ENCODE measurements around the gene GPR85. TPM values are rescaled to one million over a fixed set of nuclear protein-coding genes. Genes with fewer than 3 reads are reported as not detected.

Gene GPR85
- 0.89 and 0.94 TPM in 2 replicates for polyA plus RNA-seq (2013)

GRCh38 chr7:113086431-113086888 lies at the start of gene GPR85:
Gene GPR85, minus strand, starts transcription at chr7:113086827. Its CDS starts 2,106 bp downstream, at chr7:113084721.
- H2BK5ac ChIP-seq (ENCODE audit: low read depth, low read length, poor library complexity): peak within 1 kb of the TSS; percentile 75
- H3K27me3 ChIP-seq (ENCODE audit: insufficient read depth, low read length): no peaks in the 10 kb centered on the region
- peak within 1 kb of the TSS; percentile 97 for H4K8ac ChIP-seq (ENCODE audit: low read depth, low read length)
- H3K4ac ChIP-seq (ENCODE audit: low read depth, low read length): peak within 1 kb of the TSS; percentile 64
- H3K79me1 ChIP-seq (ENCODE audit: low read length): peaks cover 4% of the 10 kb centered on the region
- peak within 1 kb of the TSS; percentile 84 for H3K4me2 ChIP-seq (ENCODE audit: low read length)
- peak within 1 kb of the TSS; percentile 50 for H3K27ac ChIP-seq (ENCODE audit: low read depth, low read length)
- H2BK120ac ChIP-seq (ENCODE audit: insufficient read depth, low read length, poor library complexity): peak within 1 kb of the TSS; percentile 96
- H2AK5ac ChIP-seq (ENCODE audit: low read length): no peak within 1 kb of the TSS
- peak within 1 kb of the TSS; percentile 71 for H3K4me3 ChIP-seq (ENCODE audit: low read depth, low read length)
- peak within 1 kb of the TSS; percentile 82 for H3K18ac ChIP-seq (ENCODE audit: low read length)
- peak within 1 kb of the TSS; percentile 90 for H4K91ac ChIP-seq (ENCODE audit: low read depth, low read length)
- no peaks in the 10 kb centered on the region for H3K4me1 ChIP-seq (ENCODE audit: control insufficient read depth in 1 of 2, insufficient read depth in 2 of 2, low read length in 2 of 2)
- DNase-seq: peak; percentile 57 to 75
- peak within 1 kb of the TSS; percentile 96 for H2AFZ ChIP-seq (ENCODE audit: insufficient read depth, low read length, poor library complexity)
- H3K9ac ChIP-seq (ENCODE audit: low read length): peak within 1 kb of the TSS; percentile 85
- peaks cover 3% of the 10 kb centered on the region for H3K79me2 ChIP-seq (ENCODE audit: control insufficient read depth, insufficient read depth, low read length, poor library complexity)
- no peaks in the 10 kb centered on the region for H3K9me3 ChIP-seq (ENCODE audit: insufficient read depth, low read depth, low read length)
- H2BK12ac ChIP-seq (ENCODE audit: low read length): peak within 1 kb of the TSS; percentile 90
- peak within 1 kb of the TSS; percentile 94 for H3K14ac ChIP-seq (ENCODE audit: low read length)
- no peaks in the 10 kb centered on the region for H3K36me3 ChIP-seq (ENCODE audit: control insufficient read depth in 1 of 2, insufficient read depth in 2 of 2, low read length in 2 of 2)
- no peak within 1 kb of the TSS for H3K23ac ChIP-seq (ENCODE audit: low read length)
- WGBS (ENCODE audit: extremely low coverage, insufficient coverage, insufficient read length): no CpG with 5 or more reads among the region's 29 CpGs
- H4K12ac ChIP-seq (ENCODE audit: low read depth, low read length): peak within 1 kb of the TSS; percentile 94

- no peaks in the 10 kb centered on the region for H3K27me3 ChIP-seq (ENCODE audit: insufficient read depth, low read length)
- no peak overlapping the region for H3K14ac ChIP-seq (ENCODE audit: low read length)
- no peaks in the 10 kb centered on the region for H3K79me1 ChIP-seq (ENCODE audit: low read length)
- no peak overlapping the region for H3K18ac ChIP-seq (ENCODE audit: low read length)
- H3K4me2 ChIP-seq (ENCODE audit: low read length): no peak overlapping the region
- no peak overlapping the region for H2BK12ac ChIP-seq (ENCODE audit: low read length)
- H4K91ac ChIP-seq (ENCODE audit: low read depth, low read length): no peak overlapping the region
- no peak overlapping the region for H3K23ac ChIP-seq (ENCODE audit: low read length)
- no peaks in the 10 kb centered on the region for H3K79me2 ChIP-seq (ENCODE audit: control insufficient read depth, insufficient read depth, low read length, poor library complexity)
- no peak overlapping the region for H3K9ac ChIP-seq (ENCODE audit: low read length)
- H2BK120ac ChIP-seq (ENCODE audit: insufficient read depth, low read length, poor library complexity): no peak overlapping the region
- H2BK5ac ChIP-seq (ENCODE audit: low read depth, low read length, poor library complexity): no peak overlapping the region
- DNase-seq: no peak
- WGBS (ENCODE audit: extremely low coverage, insufficient coverage, insufficient read length): no CpG with 5 or more reads among the region's 1 CpG
- no peak overlapping the region for H3K27ac ChIP-seq (ENCODE audit: low read depth, low read length)
- no peak overlapping the region for H3K4me3 ChIP-seq (ENCODE audit: low read depth, low read length)
- no peak overlapping the region for H4K8ac ChIP-seq (ENCODE audit: low read depth, low read length)
- H3K4ac ChIP-seq (ENCODE audit: low read depth, low read length): no peak overlapping the region
- H3K36me3 ChIP-seq (ENCODE audit: control insufficient read depth in 1 of 2, insufficient read depth in 2 of 2, low read length in 2 of 2): no peaks in the 10 kb centered on the region
- H2AFZ ChIP-seq (ENCODE audit: insufficient read depth, low read length, poor library complexity): no peak overlapping the region
- no peak overlapping the region for H2AK5ac ChIP-seq (ENCODE audit: low read length)
- H3K9me3 ChIP-seq (ENCODE audit: insufficient read depth, low read depth, low read length): no peaks in the 10 kb centered on the region
- no peaks in the 10 kb centered on the region for H3K4me1 ChIP-seq (ENCODE audit: control insufficient read depth in 1 of 2, insufficient read depth in 2 of 2, low read length in 2 of 2)
- H4K12ac ChIP-seq (ENCODE audit: low read depth, low read length): no peak overlapping the region
Measured at GRCh38 chr7:113134025-113134424, 47.4 kb upstream of the GPR85 start.

GRCh38 chr7:113131367-113131766 lies 44.7 kb upstream of the GPR85 start:
- WGBS (ENCODE audit: extremely low coverage, insufficient coverage, insufficient read length): no CpG with 5 or more reads among the region's 2 CpGs

GRCh38 chr7:113128031-113128430 lies 41.4 kb upstream of the GPR85 start:
- Histone ChIP-seq H3K79me2 (ENCODE audit: control insufficient read depth, insufficient read depth, low read length, poor library complexity) (no peaks in the 10 kb centered on the region), H4K12ac (ENCODE audit: low read depth, low read length) (no peak overlapping the region), H3K4me1 (ENCODE audit: control insufficient read depth in 1 of 2, insufficient read depth in 2 of 2, low read length in 2 of 2) (no peaks in the 10 kb centered on the region), H3K18ac (ENCODE audit: low read length) (no peak overlapping the region), H3K27me3 (ENCODE audit: insufficient read depth, low read length) (no peaks in the 10 kb centered on the region), H3K4ac (ENCODE audit: low read depth, low read length) (no peak overlapping the region), H3K36me3 (ENCODE audit: control insufficient read depth in 1 of 2, insufficient read depth in 2 of 2, low read length in 2 of 2) (no peaks in the 10 kb centered on the region), H2BK5ac (ENCODE audit: low read depth, low read length, poor library complexity) (no peak overlapping the region), H2BK120ac (ENCODE audit: insufficient read depth, low read length, poor library complexity) (no peak overlapping the region), H3K4me3 (ENCODE audit: low read depth, low read length) (no peak overlapping the region), H3K79me1 (ENCODE audit: low read length) (no peaks in the 10 kb centered on the region), H4K91ac (ENCODE audit: low read depth, low read length) (no peak overlapping the region), H3K14ac (ENCODE audit: low read length) (no peak overlapping the region), H3K9me3 (ENCODE audit: insufficient read depth, low read depth, low read length) (peaks cover 2% of the 10 kb centered on the region), H3K23ac (ENCODE audit: low read length) (no peak overlapping the region), H2BK12ac (ENCODE audit: low read length) (no peak overlapping the region), H3K4me2 (ENCODE audit: low read length) (no peak overlapping the region), H3K9ac (ENCODE audit: low read length) (no peak overlapping the region), H2AK5ac (ENCODE audit: low read length) (no peak overlapping the region), H2AFZ (ENCODE audit: insufficient read depth, low read length, poor library complexity) (no peak overlapping the region), H4K8ac (ENCODE audit: low read depth, low read length) (no peak overlapping the region), H3K27ac (ENCODE audit: low read depth, low read length) (no peak overlapping the region)
- WGBS (ENCODE audit: extremely low coverage, insufficient coverage, insufficient read length): no CpG with 5 or more reads among the region's 1 CpG
- no peak for DNase-seq

More at GRCh38 chr7:113131367-113131766, 44.7 kb upstream of the GPR85 start:
- no peaks in the 10 kb centered on the region for H3K36me3 ChIP-seq (ENCODE audit: control insufficient read depth in 1 of 2, insufficient read depth in 2 of 2, low read length in 2 of 2)
- H3K14ac ChIP-seq (ENCODE audit: low read length): no peak overlapping the region
- H2AK5ac ChIP-seq (ENCODE audit: low read length): no peak overlapping the region
- no peak overlapping the region for H2BK120ac ChIP-seq (ENCODE audit: insufficient read depth, low read length, poor library complexity)
- H4K8ac ChIP-seq (ENCODE audit: low read depth, low read length): no peak overlapping the region
- H3K23ac ChIP-seq (ENCODE audit: low read length): no peak overlapping the region
- no peak overlapping the region for H3K9ac ChIP-seq (ENCODE audit: low read length)
- peaks cover 2% of the 10 kb centered on the region for H3K9me3 ChIP-seq (ENCODE audit: insufficient read depth, low read depth, low read length)
- no peaks in the 10 kb centered on the region for H3K27me3 ChIP-seq (ENCODE audit: insufficient read depth, low read length)
- H3K27ac ChIP-seq (ENCODE audit: low read depth, low read length): no peak overlapping the region
- no peak overlapping the region for H2BK12ac ChIP-seq (ENCODE audit: low read length)
- H3K4me1 ChIP-seq (ENCODE audit: control insufficient read depth in 1 of 2, insufficient read depth in 2 of 2, low read length in 2 of 2): no peaks in the 10 kb centered on the region
- no peaks in the 10 kb centered on the region for H3K79me2 ChIP-seq (ENCODE audit: control insufficient read depth, insufficient read depth, low read length, poor library complexity)
- H2BK5ac ChIP-seq (ENCODE audit: low read depth, low read length, poor library complexity): no peak overlapping the region
- no peak overlapping the region for H4K91ac ChIP-seq (ENCODE audit: low read depth, low read length)
- no peak overlapping the region for H2AFZ ChIP-seq (ENCODE audit: insufficient read depth, low read length, poor library complexity)
- H3K4me2 ChIP-seq (ENCODE audit: low read length): no peak overlapping the region
- H3K18ac ChIP-seq (ENCODE audit: low read length): no peak overlapping the region
- no peaks in the 10 kb centered on the region for H3K79me1 ChIP-seq (ENCODE audit: low read length)
- DNase-seq: no peak
- no peak overlapping the region for H4K12ac ChIP-seq (ENCODE audit: low read depth, low read length)
- H3K4me3 ChIP-seq (ENCODE audit: low read depth, low read length): no peak overlapping the region
- no peak overlapping the region for H3K4ac ChIP-seq (ENCODE audit: low read depth, low read length)

Data from trophoblast cell (in vitro differentiated cells and primary cell).